DMS153 treated with DMSO at 0.1 percent for 48 hours (cell line): ENCODE results near the gene HOMER2.

Experiments
- DNase-seq: peaks from one replicate; lab custom pipeline; 2025; ENCODE audit not compliant: unreplicated experiment; lab: John Stamatoyannopoulos, UW

The HOMER2 gene

GRCh38 chr15:82933576-82933975, 18.9 kb downstream of the HOMER2 start:
- DNase-seq, result no peak

GRCh38 chr15:82931221-82931620, 21.3 kb downstream of the HOMER2 start:
- DNase-seq, result no peak

- no peak for DNase-seq
These were observed 22.1 kb downstream of the HOMER2 start for GRCh38 chr15:82930461-82930860.

- no peak for DNase-seq
These were observed 23.8 kb downstream of the HOMER2 start for GRCh38 chr15:82928711-82929110.

GRCh38 chr15:82923744-82924143, 28.8 kb downstream of the HOMER2 start:
- no peak for DNase-seq

GRCh38 chr15:82922737-82923136, 29.8 kb downstream of the HOMER2 start:
- no peak for DNase-seq

GRCh38 chr15:82921939-82922338, 30.6 kb downstream of the HOMER2 start:
- no peak for DNase-seq

- no peak for DNase-seq
These were observed 31.3 kb downstream of the HOMER2 start for GRCh38 chr15:82921242-82921641.

- DNase-seq, result no peak
These were observed 33.2 kb downstream of the HOMER2 start for GRCh38 chr15:82919231-82919886.

- DNase-seq, result no peak
These were observed 33.8 kb downstream of the HOMER2 start for GRCh38 chr15:82918607-82919230.

- DNase-seq, result no peak
These were observed 34.4 kb downstream of the HOMER2 start for GRCh38 chr15:82918162-82918561.

- DNase-seq, result no peak
These were observed 35.3 kb downstream of the HOMER2 start for GRCh38 chr15:82917249-82917648.

- DNase-seq, result no peak
These were observed 36.2 kb downstream of the HOMER2 start for GRCh38 chr15:82916161-82916952.

GRCh38 chr15:82914396-82914795, 38.1 kb downstream of the HOMER2 start:
- no peak for DNase-seq

- DNase-seq, result no peak
These were observed 41.1 kb downstream of the HOMER2 start for GRCh38 chr15:82911458-82911857.

GRCh38 chr15:82910721-82911120, 41.8 kb downstream of the HOMER2 start:
- DNase-seq, result no peak

- no peak for DNase-seq
These were observed 43.3 kb downstream of the HOMER2 start for GRCh38 chr15:82909080-82909815.

- no peak for DNase-seq
These were observed 45.2 kb downstream of the HOMER2 start for GRCh38 chr15:82907350-82907749.

GRCh38 chr15:82904574-82904973, 47.9 kb downstream of the HOMER2 start:
- DNase-seq, result no peak

GRCh38 chr15:82903511-82903910, 49.0 kb downstream of the HOMER2 start:
- no peak for DNase-seq

- DNase-seq, result no peak
These were observed 51.3 kb downstream of the HOMER2 start for GRCh38 chr15:82901114-82901805.
